Activated CD4-positive, alpha-beta T cell treated with anti-CD3 and anti-CD28 coated beads for 48 hours (primary cell): ENCODE results near the gene GPR156.
"Not testable (repeated sequence)": the region's sequence is repeated elsewhere in the genome, so short reads cannot be mapped to it uniquely, and the experiment has no call there.

ENCODE experiments used
- DNase-seq: peaks from one replicate; pipeline ENCODE4 v3.0.0-alpha.2; 2020

The GPR156 gene

DNA sequence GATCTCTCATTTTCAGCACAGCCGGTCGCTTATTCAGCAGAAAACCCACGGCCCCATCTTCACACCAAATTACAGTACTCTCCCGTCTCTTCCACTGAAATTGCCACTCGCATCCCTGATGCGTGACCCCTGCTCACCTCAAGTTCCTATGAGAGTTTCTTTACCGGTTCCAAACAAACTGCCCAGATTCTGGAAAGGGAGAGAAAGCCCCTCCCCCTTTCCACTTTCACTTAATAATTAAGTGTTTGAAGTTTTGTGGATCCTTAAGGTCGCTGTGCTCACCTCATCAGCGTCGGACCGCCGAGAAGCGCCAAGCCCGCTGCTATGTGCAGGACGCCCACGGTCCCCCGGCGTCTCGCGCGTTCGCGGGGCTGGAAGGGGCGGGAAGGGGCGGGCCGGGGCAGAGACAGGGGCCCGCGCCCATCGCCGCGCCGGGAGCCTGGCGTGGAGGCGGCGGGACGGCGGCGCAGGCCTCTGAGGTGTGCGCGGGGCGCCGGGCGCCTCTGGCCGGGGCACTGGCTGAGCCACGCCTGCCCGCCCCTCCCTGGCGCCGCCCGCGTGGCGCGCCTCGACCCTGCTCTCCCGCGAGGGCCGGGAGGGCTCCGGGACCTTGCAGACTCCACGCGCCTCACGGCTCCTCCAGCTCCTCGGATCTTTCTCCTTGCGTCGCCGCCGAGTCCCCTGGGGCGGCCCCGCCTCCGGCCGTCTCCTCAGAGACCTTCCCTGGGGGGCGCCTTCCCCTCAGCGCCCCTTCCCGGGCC is at the start of gene GPR156:
TSS of gene GPR156 (minus strand) at position 476 of the 761 bp plus-strand sequence. CDS start 41,124 bp downstream, outside the sequence.
- peak; percentile 9 for DNase-seq

DNA sequence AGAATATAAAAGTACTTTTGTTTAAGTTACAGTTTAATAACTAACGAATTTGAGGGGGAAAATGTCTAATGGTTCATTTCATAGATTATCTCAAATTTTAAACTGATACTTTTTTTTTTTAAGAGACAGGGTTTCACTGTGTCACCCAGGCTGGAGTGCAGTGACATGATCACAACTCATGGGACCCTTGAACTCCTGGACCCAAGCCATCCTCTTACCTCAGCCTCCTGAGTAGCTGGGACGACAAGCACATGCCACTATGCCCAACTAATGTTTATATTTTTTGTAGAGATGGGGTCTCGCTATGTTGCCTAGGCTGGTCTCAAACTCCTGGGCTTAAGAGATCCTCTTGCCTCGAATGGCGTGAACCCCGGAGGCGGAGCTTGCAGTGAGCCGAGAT is 47.6 kb upstream of the GPR156 start:
- no peak for DNase-seq

GRCh38 chr3:120331076-120331475 is 46.1 kb upstream of the GPR156 start:
- DNase-seq, result no peak

GRCh38 chr3:120326784-120327183 is 41.8 kb upstream of the GPR156 start:
- no peak for DNase-seq

GRCh38 chr3:120324190-120324589 is 39.2 kb upstream of the GPR156 start:
- DNase-seq, result no peak

GRCh38 chr3:120323761-120324160 is 38.7 kb upstream of the GPR156 start:
- DNase-seq, result peak; percentile 29

DNA sequence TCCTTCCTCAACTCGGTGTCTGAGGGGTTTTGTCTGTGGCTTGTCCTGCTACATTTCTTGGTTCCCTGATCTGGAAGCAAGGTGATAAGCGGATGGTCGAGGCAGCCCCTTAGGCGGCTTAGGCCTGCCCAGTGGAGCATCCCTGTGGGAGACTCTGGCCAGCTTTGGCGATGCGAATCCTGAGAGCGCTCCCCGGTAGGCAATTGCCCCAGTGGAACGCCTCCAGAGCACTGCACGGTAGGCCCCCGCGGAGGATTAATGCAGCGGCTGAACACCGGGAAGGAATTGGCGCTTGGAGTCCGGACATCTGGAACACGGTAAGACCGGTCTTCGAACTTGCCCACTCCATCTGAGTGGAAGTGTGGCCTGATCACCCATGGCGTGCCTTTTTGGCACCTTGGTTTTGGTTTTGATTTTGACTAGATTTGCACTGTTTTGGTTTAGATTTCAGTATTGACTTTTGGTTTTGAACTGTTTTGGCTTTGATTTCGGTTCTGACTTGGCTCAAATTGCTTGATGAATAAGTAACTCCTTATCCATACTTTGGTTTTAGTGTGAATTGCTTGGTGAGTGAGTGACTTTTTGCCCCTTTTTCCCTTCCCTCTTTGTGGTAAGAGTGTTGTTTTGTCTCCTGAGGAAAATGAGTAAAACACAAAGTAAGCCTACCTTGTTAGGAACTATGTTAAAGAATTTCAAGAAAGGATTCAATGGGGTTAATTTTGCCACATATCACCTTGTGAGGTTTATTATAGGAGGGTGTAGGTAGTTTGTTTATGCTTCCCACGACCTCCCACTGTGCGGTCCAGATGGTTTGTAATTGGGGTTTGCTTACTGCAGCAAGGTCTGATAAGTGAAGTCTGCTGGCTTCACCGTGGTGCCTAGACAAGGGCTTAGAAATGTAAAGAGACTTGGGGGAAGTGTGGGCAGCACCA is 27.1 kb upstream of the GPR156 start:
- DNase-seq, result no peak

- no peak for DNase-seq
Measured at GRCh38 chr3:120306519-120307455, 21.8 kb upstream of the GPR156 start.

- no peak for DNase-seq
Measured at GRCh38 chr3:120304616-120305015, 19.6 kb upstream of the GPR156 start.

GRCh38 chr3:120302361-120302760 is 17.3 kb upstream of the GPR156 start:
- DNase-seq, result no peak

- DNase-seq, result no peak
Measured at GRCh38 chr3:120300971-120301370, 15.9 kb upstream of the GPR156 start.

DNA sequence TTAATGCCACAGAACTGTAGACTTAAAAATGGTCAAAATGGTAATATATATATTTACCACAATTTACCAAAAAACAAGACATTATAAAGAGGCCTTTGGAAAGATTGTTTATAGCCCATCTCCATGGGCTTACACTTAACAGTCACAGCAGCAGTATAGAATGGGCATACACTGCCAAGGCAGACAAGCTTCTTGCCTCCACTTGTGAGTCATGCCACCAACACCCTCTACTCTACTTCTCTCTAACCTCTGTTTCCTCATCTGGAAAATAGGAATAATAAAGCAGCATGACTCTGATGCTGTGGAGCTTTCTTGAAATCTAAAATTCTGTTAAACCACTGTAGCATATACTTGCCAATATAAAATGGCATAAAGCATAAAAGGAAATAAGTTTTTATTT is 14.4 kb upstream of the GPR156 start:
- DNase-seq, result no peak

GRCh38 chr3:120298996-120299395 is 14.0 kb upstream of the GPR156 start:
- DNase-seq, result no peak

DNA sequence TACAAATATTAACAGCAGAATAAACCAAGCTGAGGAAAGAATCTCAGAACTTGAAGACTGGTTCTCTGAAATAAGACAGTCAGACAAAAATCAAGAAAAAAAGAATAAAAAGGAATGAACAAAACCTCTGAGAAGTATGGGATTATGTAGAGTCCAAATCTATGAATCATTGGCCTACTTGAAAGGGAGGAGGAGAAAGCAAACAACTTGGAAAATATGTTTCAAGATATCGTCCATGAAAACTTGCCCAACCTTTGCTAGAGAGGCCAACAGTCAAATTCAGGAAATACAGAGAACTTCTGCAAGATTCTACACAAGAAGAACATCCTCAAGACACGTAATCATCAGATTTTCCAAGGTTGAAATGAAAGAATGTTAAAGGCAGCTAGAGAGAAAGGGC is 6.5 kb upstream of the GPR156 start:
- not testable (repeated sequence) for DNase-seq

- DNase-seq, result no peak
Measured at GRCh38 chr3:120289636-120290035, 4.6 kb upstream of the GPR156 start.

GRCh38 chr3:120286465-120286864 is 1.4 kb upstream of the GPR156 start:
- no peak for DNase-seq

DNA sequence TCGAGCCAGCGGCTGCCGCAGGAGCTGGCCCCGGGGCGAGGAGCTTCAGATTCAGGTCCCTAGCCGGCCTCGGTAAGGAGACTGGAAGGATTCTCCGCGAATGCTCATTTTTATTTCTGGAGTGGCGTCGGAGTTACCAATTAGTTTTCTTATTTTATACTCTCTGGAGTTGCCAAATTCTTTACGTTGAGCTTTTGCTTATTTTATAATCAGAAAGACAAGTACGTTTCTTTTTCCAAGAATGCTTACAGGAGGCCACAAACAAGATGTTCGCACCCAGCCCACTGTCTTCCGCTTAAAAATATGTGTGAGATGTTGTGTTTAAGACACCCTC is 453 bp upstream of the GPR156 start:
- no peak for DNase-seq

DNA sequence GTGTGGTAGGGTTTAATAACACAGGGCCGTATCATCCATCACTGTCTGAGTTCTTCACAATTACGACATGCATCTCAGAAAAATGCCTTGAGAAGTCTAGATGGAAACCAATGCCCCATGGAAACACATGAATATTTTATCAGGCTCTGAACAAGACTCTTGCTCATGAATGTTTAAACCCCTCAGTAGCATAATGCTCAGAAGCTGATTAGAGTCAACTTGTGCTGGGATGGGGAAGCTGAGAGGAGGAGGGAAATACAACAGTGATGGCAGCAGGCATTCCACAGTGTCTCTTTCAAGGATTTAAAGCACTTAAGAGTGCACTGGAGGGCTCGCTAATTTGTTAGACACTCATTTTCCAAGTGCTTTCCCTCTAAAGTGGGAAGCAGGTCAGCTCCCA is 3.8 kb downstream of the GPR156 start:
- DNase-seq, result no peak

DNA sequence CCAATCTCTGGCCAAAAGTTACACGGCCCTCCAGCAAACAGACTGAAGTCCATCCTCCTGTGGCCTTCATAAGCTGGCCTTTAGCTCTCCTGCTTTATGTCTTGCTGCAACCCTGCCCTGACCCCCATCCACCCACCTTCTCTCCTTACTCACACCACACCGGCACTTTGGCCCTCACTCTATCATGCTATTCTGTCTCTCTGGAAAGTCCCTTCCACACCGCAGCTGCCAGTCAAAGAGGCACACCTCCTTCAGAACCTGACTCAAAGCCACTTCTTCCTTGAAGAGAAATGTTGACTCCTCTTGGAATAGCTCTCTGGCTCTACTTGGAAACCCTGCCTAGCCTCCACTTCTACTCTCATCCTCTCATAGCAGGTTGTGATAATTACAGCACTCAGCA is 4.5 kb downstream of the GPR156 start:
- DNase-seq, result no peak

- DNase-seq, result no peak
Measured at GRCh38 chr3:120280026-120280425, 5.0 kb downstream of the GPR156 start.

GRCh38 chr3:120276767-120277166 is 8.3 kb downstream of the GPR156 start:
- DNase-seq, result no peak

GRCh38 chr3:120275618-120276017 is 9.4 kb downstream of the GPR156 start:
- no peak for DNase-seq

DNA sequence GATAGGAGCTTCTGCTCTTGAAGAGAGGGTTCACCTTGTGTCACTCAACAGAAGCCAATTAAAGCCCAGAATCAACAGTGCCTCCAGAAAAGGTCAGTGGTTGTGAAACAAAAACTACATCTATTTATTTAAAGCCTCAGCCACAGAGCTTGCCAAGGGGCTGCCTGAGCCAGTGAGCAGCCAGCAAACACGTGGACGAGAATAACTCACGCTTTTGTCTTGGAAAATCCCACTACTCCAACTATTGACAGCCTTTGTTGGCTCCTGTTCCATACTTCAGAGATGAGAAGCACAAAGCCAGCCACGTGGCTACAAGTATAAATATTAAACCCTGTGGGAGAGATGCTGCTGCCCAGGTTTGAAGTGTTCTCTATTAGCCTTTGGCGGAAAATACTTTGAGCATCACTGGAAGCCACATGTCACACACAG is 10.3 kb downstream of the GPR156 start:
- DNase-seq, result no peak
